ENCODE measurements around the gene ZNF467.

ZNF467 gene

DNA sequence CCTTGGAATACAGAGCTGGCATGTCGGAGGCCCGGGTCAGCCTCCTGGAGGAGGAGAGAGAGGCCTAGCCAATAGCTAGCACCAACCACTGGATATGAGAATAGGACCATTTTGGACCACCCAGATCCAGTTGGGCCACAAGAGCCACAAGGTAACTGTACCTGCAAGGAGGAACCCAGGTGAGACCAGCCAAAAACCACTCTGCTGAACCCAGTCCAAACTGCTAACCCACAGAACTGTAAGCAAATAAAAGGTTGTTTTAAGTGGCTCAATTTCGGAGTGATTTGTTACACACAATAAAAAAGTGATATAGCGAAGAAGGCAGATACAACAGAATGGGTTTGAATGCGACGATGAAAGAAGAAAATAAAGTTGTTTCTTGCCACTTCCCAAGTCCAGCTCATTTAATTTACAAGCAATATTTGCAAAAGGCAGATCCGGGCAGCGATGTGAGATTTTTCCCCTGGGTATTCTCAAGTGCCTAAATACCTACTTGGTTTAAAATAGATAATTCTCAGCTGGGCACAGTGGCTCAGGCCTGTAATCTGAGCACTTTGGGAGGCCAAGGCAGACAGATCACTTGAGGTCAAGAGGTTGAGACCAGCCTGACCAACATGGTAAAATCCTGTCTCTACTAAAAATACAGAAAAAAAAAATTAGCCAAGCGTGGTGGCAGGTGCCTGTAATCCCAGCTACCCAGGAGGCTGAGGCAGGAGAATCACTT, 23.1 kb downstream of the ZNF467 start:
- no peak for DNase-seq (ENCODE audit: low read depth in 2 of 2)

DNA sequence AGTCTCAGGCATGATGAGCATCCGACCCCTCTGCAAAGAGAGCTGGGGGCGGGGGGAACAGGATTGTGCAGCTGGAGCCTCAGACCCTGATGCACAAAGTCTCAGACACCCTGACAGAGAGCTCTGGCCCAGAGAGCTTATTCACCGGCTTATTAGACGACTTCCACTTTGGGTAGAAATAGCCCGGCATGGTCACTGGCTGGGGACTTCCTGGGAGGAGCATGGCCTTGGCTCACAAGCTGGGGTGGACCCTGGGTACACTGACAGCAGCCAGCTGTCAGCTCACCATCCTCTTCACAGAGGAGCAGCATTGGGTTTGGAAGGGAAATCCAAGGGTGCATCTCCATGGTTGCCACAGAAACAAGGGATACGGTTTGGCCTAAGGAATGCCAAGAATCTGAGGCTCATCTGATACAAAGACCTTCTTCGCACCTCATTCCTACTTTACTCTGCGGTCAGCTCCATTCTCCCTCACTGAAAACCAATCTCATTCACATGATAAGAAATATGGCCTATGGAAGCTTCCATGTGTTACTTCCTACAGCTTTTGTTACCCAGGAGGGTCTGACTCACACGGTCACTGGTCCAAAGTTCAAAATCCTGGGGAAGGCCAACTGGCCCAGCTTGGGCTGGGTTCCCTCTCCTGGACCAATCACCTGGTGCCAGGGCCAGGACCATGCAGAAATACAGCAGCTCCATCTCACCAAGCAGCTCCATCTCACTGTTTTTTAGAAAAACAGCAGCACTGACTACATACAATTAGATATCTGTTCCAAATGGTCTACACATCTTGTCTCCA, 25.1 kb downstream of the ZNF467 start:
- no peak for DNase-seq (ENCODE audit: low read depth in 2 of 2)

- no peak for DNase-seq (ENCODE audit: low read depth in 2 of 2)
These were observed 29.7 kb downstream of the ZNF467 start for GRCh38 chr7:149743476-149744255.

DNA sequence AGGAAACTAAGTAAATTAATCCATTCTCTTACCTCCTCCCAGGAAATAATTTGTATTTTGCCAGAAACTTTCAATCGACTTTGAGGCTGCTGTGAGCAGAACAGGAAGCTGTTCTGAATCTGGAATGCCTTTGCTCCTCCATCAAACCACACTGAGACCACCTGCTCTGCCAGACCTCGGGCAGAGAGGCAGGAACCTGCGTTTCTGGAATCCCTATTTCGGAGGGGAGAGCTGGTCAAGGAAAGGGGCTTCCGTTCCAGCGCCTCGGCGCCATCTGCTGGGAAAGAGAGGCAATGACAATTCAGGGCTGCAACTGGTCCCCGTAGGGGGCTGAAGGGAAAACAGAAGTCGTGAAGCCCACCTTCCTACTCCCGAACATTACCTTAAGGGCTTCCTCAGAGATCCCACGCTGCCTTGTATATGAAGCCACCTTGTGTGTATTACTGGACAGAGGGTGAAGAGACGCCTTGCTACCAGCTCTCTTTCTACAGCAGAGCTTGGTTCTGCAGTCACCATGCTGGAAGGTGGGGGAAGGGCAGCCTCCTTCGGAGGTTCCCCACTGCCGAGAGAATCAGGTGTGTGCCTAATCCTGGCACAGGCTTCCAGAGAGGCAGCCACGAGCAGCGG, 31.2 kb downstream of the ZNF467 start:
- peak; percentile 36 to 51 for DNase-seq (ENCODE audit: low read depth in 2 of 2)

DNA sequence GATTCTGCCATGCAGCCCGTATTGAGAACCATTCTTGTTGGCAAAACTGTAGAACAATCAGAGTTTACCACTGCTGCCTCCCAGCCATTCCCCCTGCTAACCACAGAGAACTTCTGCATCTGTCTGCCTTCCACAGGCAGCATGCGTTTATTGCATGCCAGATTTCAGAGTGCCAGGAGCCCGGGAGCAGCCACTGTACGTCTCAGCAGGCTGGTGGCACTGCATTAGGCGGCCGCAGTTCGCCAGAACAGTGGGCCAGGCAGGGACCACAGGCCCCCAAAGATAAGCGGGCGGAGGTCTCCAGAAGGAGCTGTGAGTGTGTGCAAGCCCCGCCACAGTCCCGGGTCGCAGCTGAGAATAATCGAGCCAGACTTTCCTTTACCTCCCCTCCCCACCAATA, 31.8 kb downstream of the ZNF467 start:
- DNase-seq (ENCODE audit: low read depth in 2 of 2): no peak

- no peak for DNase-seq (ENCODE audit: low read depth in 2 of 2)
These were observed 36.7 kb downstream of the ZNF467 start for GRCh38 chr7:149736478-149737360.

DNA sequence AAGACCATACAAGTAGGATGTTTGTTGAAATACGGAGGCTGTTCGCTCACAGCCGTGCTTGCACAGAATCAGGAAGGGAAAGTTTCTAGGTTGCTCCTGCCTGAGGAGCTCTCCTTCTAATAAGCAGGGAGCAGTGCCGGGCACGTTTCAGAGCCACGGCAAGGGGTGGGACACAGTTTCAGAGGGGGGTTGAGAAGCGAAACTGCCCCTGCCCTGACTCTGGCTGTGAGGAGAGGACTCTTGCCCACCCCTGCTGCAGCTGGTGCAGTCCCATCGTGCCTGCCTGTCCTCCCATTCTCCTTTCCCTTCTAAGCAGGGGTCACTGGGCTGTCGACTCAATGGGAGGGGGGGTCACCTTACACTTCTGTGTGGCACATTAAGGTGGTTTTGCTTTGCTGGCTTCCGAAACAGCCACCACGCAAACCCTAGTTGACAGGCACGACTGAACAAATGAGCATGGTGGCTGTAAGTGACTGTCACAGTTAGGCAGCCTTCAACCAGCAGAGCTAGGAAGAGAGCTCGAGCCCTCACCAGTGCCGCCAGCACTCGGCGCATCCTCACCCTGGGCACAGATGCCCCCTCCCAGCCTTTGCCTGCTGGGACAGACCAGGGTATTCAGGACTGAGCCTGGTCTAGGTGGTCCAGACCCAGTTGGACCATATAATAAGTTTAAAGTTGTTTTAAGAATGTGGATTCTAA, 37.5 kb downstream of the ZNF467 start:
- DNase-seq (ENCODE audit: low read depth in 2 of 2): no peak

DNA sequence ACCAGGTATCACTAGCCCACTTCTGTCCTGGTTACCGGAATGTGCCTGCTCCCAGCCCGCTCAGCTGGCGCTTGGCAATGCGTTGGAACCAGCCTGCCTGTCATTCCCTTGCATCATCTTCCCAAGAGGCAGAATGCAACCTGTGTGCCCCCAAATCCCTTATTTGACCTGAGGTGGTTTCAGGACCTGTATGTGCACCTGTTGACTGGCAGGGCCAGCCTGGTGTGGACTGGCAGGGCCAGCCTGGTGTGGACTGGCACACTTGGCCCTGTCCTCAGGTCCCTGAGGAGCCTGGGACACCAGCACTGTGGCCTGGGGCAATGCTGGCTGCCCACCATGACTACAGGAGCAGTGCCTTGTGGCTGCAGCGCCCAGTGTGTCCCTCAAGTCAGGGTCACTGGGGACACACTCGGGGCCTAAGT, 38.2 kb downstream of the ZNF467 start:
- DNase-seq (ENCODE audit: low read depth in 2 of 2): no peak

DNA sequence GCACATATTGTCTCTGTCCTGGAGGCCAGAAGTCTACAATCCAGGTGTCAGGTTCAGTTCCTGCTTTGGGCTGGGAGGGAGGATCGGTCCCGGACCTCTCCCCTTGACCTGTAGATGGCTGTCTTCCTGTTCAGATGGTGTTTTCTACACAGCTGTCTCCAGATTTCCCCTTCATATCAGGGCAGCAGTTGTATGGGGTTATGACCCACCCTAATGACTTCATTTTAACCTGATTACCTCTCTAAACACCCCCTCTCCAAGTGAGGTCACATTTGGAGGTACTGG, 38.7 kb downstream of the ZNF467 start:
- DNase-seq (ENCODE audit: low read depth in 2 of 2): no peak

DNA sequence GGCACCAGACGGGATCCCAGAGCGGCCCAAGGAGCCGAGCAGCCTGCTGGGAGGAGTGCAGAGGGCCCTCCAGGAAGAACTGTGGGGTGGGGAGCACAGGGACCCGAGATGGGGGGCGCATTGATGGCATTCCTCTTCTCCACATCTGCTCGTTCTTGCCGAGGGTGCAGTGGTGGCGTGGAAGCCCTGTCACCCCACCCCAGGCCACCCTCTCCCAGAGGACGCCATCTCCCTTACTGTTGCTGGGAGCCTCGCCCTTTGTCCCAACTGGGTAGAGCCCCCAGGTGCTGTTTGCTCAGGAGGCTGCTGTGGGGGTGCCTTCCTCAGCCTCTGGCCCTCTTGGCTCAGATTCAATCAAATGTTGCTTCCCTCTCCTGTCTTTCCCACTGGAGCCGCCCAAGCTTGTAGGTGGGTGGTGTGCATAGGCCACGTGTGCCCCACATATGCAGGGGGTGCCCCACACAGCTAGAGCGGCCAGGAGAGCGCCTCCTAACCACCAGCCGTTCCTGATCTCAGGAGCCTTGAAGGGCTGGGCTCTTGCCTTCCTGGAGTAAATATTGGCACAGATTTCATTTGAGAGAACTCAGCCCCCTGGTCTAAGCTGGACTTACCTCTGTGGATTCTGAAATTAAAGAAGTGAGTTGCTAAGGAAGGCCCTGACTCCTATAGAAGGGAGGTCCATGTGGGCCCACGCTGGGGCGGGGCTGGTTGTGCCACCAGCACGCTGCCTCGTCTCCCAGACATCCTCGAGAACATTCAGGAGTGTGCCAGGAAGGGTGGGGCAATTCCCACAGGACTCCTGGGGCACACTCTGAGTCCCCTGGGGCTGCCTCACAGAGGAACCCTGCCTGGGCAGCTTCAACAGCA, 39.2 kb downstream of the ZNF467 start:
- DNase-seq (ENCODE audit: low read depth in 2 of 2): no peak

- no peak for DNase-seq (ENCODE audit: low read depth in 2 of 2)
These were observed 40.1 kb downstream of the ZNF467 start for GRCh38 chr7:149733131-149733923.

DNA sequence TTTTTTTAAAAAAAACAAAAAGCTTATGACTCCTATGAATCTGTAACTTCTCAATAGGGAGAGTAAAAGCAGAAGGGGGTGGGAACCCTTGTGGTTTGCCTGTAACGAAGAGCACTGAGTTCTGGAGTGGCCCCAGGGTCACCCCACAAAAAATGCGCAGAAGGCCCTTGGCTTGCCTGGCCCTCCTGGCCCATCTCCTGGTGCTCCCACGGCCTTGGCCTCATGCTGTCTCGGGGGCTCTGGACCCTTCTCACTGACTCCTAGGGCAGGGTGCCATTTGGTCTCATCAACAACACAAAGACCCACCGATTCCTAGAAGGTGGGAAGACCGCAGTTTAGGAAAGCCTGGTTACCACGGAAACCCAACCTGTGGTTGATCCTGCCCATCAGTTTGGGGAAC, 40.8 kb downstream of the ZNF467 start:
- no peak for DNase-seq (ENCODE audit: low read depth in 2 of 2)

DNA sequence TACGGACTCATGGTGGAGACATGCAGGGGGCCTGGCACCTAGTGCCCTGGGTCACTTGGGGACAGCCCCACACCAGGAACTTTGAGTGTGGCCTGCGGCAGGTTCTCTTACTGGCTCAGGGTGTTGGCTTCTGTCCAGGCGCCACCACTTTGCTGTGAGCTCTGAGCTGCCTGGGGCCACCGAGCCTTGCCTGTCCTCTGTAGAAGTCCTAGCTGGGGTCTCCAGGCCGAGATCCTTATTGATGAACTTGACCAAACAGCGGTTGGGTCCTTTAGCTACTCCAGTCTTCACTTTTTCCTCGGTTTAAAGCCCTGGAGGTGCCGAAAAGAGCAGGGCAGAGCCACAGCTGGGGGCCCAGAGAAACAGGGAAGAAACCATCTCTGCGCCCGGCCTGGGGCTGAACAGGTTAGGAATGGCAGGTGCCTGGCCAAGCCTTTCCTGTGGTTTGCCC, 41.3 kb downstream of the ZNF467 start:
- no peak for DNase-seq (ENCODE audit: low read depth in 2 of 2)

DNA sequence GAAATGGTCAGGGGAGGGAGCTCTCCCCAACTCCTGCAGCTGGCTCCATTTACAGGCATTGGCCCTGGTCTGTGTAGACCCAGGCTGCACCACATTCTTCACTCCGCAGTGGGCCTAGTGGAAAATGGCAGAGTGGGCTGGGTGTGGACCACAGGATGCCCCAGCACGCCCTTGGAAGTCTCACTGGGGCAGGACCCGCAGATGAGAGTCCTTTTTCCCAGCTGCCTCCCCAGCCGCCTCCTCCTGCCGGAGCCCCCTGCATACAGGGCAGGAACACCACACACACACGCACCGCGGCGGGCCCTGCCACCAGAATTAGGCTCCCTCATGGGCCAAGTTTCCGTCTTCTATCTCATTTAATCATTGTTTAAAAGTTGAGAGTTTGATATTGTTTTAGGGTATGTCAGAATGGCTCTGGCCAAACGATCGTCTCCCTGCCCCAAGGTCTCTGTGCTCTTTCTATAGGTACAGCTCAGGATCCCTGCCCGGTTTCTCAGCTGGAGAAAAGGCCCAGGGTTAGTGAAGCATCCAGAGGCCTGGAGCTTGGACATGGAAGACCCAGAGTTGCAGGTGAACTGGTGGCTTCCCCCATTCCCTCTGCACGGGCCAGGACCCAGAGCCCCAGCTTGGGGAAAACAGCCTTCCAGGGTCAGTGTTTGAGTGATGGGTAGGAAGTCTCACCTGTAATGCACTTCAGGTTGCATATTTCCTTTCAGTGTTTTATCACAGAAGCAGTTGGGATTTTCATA, 42.0 kb downstream of the ZNF467 start:
- no peak for DNase-seq (ENCODE audit: low read depth in 2 of 2)

DNA sequence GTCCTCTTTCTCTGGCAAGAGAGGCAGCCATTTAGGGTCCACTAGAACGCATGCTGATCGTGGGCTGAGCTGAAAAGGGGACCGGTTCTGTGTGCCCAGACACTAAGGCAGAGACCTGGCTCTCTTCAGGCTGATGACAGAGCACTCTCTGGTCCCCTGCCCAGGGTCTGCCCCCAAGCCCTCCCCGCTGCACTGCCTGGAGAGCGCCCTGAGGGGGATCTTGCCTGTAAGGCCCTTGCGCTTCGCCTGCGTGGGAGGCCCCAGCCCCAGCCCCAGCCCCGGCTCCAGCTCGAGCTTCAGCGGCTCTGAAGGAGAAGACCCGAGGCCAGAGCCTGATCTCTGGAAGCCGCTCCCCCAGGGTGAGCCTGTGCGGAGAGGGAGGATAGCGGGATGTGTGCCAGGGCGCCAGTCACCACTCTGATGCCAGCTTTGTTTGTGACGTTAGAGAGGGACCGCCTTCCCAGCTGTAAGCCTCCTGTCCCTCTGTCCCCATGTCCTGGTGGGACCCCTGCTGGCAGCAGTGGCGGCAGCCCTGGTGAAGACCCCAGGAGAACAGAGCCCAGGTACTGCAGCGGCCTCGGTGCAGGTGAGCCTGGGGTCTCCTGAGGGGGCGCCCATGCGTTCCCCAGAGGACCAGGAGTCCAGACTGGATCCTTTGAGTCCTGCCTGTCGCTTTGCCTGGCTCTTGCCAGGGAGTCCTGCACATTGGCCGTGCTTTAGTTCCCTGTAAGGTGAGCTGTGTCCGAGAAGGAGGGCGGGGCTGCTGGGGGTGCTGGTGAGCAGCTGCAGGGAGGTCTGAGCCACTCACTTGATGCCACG, 43.2 kb downstream of the ZNF467 start:
- DNase-seq (ENCODE audit: low read depth in 2 of 2): no peak

GRCh38 chr7:149729586-149729982, 43.8 kb downstream of the ZNF467 start:
- no peak for DNase-seq (ENCODE audit: low read depth in 2 of 2)

Measured in activated CD4-positive, alpha-beta T cell treated with anti-CD3 and anti-CD28 coated beads for 24 hours (primary cell).